Panc1 (cell line): ENCODE data around the gene NUDT22.

Source experiments
- POLR2AphosphoS5 ChIP-seq: IDR thresholded peaks from 2 replicates; pipeline ENCODE4 v1.6.1; 2012; ENCODE audit warnings: mild to moderate bottlenecking, low read depth, low read length, moderate library complexity
- TCF7L2 ChIP-seq: IDR thresholded peaks from 2 replicates; pipeline ENCODE4 v1.6.1; 2011; ENCODE audit warnings: mild to moderate bottlenecking, low read depth, low read length, inconsistent platforms
- TF ChIP-seq, protein P1 (sequence below): fragments of 450-650 bp; IDR thresholded peaks from 2 replicates; pipeline ENCODE4 v1.5.1; 2017; ENCODE audit warnings: mild to moderate bottlenecking
- TF ChIP-seq, protein P2 (sequence below), 2 experiments: IDR thresholded peaks; 2 replicates each; pipeline ENCODE4 v1.6.1; 2011 to 2012; ENCODE audit warnings: low read depth in 2 of 2, control low read depth in 1 of 2, low read length in 1 of 2, mild to moderate bottlenecking in 1 of 2, moderate library complexity in 1 of 2; ENCODE audit not compliant: insufficient read depth in 1 of 2

DNA sequence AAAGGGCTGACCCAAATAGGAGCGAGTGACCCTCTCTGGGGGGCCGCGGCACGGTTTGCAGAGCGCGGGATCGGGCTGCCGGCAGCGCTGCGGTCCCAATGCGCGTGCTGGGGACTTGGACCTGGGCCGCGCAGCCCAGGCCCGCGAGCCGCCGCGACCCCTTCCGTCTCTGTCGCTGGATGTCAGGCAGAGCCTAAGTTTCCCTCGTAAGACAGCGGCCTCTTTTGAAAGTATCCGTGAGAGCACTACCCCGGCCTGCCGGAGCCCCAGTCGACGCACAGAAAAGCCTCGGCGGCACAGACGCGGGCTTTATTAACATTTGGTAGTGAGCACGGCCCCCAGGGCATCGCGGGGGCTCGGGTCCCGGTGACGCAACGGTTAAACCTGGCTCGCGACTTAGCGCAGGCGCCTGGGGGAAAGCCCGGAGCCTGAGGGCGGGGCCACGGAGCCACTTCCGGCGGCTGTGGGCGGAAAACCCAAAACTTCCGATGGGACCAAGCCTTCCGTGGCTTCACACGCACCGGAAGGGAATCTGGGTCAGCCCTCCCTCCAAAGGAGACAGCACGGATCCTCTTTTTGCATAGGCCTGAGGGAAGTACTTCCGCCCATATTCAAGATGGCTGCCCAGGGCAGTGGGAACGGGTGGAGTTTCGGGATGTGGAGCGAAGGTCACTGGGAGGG, 43.6 kb downstream of the NUDT22 start:
- peak; percentile 69 for TF ChIP-seq TCF7L2
- TF ChIP-seq, protein P1, sequence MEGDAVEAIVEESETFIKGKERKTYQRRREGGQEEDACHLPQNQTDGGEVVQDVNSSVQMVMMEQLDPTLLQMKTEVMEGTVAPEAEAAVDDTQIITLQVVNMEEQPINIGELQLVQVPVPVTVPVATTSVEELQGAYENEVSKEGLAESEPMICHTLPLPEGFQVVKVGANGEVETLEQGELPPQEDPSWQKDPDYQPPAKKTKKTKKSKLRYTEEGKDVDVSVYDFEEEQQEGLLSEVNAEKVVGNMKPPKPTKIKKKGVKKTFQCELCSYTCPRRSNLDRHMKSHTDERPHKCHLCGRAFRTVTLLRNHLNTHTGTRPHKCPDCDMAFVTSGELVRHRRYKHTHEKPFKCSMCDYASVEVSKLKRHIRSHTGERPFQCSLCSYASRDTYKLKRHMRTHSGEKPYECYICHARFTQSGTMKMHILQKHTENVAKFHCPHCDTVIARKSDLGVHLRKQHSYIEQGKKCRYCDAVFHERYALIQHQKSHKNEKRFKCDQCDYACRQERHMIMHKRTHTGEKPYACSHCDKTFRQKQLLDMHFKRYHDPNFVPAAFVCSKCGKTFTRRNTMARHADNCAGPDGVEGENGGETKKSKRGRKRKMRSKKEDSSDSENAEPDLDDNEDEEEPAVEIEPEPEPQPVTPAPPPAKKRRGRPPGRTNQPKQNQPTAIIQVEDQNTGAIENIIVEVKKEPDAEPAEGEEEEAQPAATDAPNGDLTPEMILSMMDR: no peak
- peak; percentile 94 for TF ChIP-seq POLR2AphosphoS5
- TF ChIP-seq, protein P2, sequence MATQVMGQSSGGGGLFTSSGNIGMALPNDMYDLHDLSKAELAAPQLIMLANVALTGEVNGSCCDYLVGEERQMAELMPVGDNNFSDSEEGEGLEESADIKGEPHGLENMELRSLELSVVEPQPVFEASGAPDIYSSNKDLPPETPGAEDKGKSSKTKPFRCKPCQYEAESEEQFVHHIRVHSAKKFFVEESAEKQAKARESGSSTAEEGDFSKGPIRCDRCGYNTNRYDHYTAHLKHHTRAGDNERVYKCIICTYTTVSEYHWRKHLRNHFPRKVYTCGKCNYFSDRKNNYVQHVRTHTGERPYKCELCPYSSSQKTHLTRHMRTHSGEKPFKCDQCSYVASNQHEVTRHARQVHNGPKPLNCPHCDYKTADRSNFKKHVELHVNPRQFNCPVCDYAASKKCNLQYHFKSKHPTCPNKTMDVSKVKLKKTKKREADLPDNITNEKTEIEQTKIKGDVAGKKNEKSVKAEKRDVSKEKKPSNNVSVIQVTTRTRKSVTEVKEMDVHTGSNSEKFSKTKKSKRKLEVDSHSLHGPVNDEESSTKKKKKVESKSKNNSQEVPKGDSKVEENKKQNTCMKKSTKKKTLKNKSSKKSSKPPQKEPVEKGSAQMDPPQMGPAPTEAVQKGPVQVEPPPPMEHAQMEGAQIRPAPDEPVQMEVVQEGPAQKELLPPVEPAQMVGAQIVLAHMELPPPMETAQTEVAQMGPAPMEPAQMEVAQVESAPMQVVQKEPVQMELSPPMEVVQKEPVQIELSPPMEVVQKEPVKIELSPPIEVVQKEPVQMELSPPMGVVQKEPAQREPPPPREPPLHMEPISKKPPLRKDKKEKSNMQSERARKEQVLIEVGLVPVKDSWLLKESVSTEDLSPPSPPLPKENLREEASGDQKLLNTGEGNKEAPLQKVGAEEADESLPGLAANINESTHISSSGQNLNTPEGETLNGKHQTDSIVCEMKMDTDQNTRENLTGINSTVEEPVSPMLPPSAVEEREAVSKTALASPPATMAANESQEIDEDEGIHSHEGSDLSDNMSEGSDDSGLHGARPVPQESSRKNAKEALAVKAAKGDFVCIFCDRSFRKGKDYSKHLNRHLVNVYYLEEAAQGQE (IDR thresholded peaks at IDR 0.05; ENCODE audit: insufficient read depth in 1 of 2, low read depth in 2 of 2, low read length in 1 of 2): no peak
